ENCODE measurements around the gene BATF2.

The BATF2 gene

DNA sequence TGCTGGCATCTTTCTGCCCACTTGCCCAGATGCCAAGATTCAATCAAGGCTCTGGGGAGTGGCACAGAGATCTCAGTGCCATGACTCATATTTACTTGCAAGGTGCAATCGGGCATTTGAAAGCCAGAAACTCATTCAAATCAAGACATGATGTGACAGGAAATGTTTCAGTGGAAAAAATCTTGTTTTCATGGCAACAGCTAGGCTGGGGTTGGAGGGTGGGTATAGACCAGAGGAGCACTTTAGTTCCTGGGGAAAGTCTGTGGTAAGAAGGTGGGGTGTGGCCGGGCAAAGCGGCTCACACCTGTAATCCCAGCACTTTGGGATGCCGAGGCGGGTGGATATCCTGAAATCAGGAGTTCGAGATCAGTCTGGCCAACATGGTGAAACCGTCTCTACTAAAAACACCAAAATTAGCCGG is 26.0 kb downstream of the BATF2 start:
- DNase-seq = no peak

DNA sequence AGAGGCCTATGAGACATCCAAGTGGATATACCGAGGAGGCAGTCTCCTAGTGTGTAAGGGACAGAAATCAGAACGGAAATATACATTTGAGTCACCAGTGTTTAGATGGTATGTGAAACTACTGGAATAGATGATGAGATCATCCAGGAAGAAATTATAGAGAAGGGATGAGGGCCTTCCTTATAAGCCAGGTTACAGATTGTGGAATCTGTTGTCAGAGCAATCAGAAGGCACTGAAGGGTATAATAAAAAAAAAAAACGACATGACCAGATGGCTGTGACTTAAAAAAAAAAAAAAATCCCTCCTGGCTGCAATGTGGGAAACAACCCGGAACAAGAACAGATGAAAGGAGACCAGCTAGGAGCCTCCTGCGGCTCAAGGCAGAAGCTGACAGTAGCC is 27.6 kb downstream of the BATF2 start:
- no peak for DNase-seq

DNA sequence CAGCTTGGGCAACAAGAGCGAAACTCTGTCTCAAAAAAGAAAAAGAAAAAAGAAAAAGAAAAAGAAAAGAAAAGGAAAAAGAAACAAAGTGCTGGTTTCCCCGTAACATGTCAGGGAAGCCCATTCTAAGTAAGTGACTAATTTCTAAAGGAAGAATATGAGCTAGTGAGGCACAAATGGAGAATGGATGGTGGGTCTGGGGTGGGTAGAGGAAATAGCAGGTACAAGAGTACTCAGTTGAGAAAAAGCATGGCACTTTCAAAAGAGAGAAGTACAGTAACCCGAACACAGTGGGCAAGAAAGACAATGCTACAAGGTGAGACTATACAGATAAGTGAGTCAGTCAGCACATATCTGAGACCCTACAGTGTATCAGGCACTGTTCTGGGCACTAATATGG is 29.4 kb downstream of the BATF2 start:
- DNase-seq = no peak

DNA sequence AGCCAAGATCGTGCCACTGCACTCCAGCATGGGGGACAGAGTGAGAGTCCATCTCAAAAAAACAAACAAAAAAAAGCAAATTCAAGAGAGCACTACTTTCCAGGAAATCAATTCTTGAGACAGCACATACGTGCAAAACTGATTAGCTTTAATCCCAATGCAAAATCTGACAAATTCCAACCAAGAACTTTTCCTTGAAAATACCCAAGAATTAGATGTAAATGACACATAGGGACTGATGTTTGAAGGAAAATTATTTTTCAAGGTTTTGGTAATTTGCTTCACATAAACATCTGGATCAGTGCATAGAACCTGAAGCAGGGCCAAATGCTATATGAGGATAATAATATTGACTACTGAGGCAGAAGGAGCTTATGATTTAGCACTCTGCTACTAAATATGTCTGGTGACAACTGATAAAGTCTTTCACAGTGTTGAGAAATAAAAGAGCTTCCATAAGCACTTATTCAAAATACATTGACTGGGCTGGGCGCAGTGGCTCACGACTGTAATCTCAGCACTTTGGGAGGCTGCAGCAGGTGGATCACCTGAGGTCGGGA is 33.6 kb downstream of the BATF2 start:
- DNase-seq = no peak

DNA sequence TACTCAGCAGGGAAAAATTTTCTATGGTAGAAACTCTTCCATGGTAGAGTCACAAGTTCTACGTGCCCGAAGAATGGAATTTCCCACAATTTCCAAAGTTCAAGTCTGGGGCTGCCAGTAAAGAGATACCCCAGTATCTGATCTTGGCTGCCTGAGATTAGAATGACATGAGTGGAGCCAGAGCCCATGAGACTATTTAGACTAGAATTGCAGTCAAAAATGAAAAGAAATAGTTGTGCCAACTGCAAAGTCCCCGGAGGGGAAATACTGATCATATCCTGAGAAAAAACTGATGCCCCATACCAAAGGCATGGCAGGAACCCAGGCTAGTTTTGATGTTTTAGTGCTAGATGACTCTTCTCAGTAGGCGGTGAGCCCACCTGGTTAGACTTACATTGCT is 36.1 kb downstream of the BATF2 start:
- DNase-seq = no peak

DNA sequence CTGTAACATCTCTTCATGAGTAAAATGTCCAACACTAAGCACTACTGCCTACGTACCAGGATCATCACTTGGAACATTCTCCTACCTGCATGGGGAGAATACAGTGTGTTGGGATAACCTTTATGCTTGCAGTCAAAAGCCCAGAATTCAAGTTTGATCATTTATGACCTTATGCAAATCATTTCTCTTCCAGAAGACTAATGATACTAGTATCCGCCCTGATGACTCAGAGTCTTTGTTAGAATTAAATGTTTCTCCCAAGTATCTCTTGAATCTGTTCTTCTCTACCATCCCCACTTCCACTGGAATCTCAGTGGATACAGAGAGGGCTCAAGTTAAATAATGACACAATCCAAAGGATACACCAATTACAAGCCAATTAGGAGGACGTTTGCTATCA is 37.3 kb downstream of the BATF2 start:
- no peak for DNase-seq

DNA sequence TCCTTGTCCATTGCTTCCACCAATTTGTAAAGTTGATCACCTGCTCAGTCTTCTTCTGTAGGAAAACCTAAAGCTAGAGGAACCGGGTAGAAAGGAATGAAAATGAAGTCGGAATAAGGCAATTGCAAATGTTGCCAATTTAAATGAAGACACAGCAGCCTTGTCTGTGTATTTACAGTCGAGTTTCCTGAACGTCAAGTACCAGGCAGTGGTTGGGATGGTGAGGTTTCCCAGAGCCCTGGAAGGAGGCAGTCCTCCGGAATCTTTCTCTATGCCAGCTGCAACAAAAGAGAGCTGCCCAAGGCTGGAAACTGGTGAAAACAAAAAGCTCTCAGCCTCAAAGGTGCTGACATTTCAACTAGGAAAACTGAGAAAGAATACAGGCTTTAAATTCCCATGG is 42.6 kb downstream of the BATF2 start:
- no peak for DNase-seq

DNA sequence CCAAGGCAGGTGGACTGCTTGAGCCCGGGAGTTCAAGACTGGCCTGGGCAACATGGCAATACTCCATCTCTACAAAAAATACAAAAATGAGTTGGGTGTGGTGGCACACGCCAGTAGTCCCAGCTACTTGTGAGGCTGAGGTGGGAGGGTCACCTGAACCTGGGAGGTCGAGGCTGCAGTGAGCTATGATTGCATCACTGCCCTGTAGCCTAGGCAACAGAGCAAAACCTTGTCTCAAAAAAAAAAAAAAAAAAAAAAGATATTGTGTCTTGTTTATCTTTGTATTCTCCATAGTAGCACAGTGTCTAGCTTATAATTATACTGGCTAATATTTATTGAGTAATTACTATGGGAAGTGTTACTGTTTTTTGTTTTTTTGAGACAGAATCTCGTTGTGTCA is 45.2 kb downstream of the BATF2 start:
- DNase-seq = no peak

DNA sequence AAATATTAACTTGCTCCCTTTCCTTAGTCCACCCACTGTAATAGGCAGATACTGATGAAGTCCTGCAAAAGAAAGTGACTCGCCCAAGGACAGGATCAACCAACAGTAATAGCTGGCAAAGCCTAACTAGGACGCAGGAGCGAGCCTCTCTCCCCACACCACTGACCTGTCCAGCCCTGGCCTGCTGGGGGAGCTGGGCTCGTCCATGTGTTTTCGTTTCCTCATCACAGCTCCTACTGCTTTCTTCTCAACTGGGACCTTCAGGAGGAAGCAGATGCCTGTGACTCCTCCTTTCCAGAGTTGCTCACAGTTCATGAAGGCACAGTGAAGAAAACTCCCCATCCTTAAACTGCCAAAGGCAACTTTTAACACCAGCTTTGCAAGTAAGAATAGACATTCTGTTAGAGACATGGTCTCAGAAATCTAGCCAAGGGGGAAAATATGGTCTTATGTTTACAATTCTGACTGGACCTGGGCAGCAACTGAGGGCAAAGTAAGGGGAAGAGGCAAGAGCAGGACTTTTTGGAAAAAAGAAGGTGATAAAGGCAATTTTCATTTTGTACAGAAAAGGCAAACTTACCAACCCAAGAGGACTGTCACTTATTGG is 49.5 kb downstream of the BATF2 start:
- DNase-seq = no peak

Data from amygdala (tissue), 56 donors.